DND-41 (cell line): Measurements from ENCODE around the gene AFF1.
A peak's percentile ranks its signal among the peaks of the same experiment; 100 is the strongest.

Experiments
- ATAC-seq: fragments of 200-7000 bp; cut with Tn5 transposase; 3 replicates; pipeline ENCODE4 v1.9.1; 2021; ENCODE audit warnings: low read depth; ENCODE audit not compliant: insufficient read depth
- DNase-seq: peaks from one replicate; pipeline ENCODE4 v3.0.0-alpha.2; 2020
- H2AFZ ChIP-seq: 2 replicates; pipeline ENCODE4 v1.6.0; 2012; ENCODE audit warnings: low read depth, low read length
- H3K27ac ChIP-seq: 2 replicates; pipeline ENCODE4 v1.5.1; 2012; ENCODE audit warnings: low read length, inconsistent platforms
- H3K27me3 ChIP-seq: fragments of 200-600 bp; sonication (generic); 2 replicates; pipeline ENCODE4 v1.6.0; 2012; ENCODE audit warnings: low read length, mild to moderate bottlenecking, inconsistent platforms; ENCODE audit not compliant: insufficient read depth, poor library complexity
- H3K36me3 ChIP-seq: 2 replicates; pipeline ENCODE4 v1.5.1; 2012; ENCODE audit warnings: low read length, inconsistent platforms; ENCODE audit not compliant: insufficient read depth
- H3K4me1 ChIP-seq: 2 replicates; pipeline ENCODE4 v1.5.1; 2012; ENCODE audit warnings: mild to moderate bottlenecking, low read length; ENCODE audit not compliant: insufficient read depth
- H3K4me2 ChIP-seq: 2 replicates; pipeline ENCODE4 v1.6.0; 2012; ENCODE audit warnings: mild to moderate bottlenecking, moderate library complexity, low read length, inconsistent platforms; ENCODE audit not compliant: insufficient read depth
- H3K4me3 ChIP-seq, 2 experiments: fragments of 200-600 bp in 1 of 2; shearing (Covaris generic) in 1 of 2; 2 replicates each; pipeline ENCODE4 v1.5.1; 2012 to 2016; ENCODE audit warnings: inconsistent platforms in 2 of 2, low read length in 2 of 2, mild to moderate bottlenecking in 2 of 2, low read depth in 1 of 2, moderate library complexity in 1 of 2
- H3K79me2 ChIP-seq: 2 replicates; pipeline ENCODE4 v1.6.0; 2012; ENCODE audit warnings: low read length, inconsistent platforms; ENCODE audit not compliant: insufficient read depth
- H3K9ac ChIP-seq: 2 replicates; pipeline ENCODE4 v1.6.0; 2012; ENCODE audit warnings: low read depth, mild to moderate bottlenecking, inconsistent platforms, low read length, moderate library complexity
- H3K9me3 ChIP-seq: 2 replicates; pipeline ENCODE4 v1.5.1; 2012; ENCODE audit warnings: low read length, moderate library complexity, mild to moderate bottlenecking, inconsistent platforms; ENCODE audit not compliant: insufficient read depth, severe bottlenecking
- H4K20me1 ChIP-seq: 2 replicates; pipeline ENCODE4 v1.6.0; 2012; ENCODE audit warnings: low read length; ENCODE audit not compliant: insufficient read depth
- CTCF ChIP-seq: IDR thresholded peaks from 2 replicates; pipeline ENCODE4 v1.5.1; 2012; ENCODE audit warnings: borderline replicate concordance, low read length, moderate library complexity, mild to moderate bottlenecking; ENCODE audit not compliant: poor library complexity, severe bottlenecking; ENCODE audit errors: extremely low read depth
- EZH2 ChIP-seq: IDR thresholded peaks from 3 replicates; pipeline ENCODE4 v1.6.1; 2012; ENCODE audit warnings: borderline replicate concordance, low read depth, mild to moderate bottlenecking, moderate library complexity, low read length, inconsistent platforms; ENCODE audit not compliant: severe bottlenecking

The AFF1 gene

GRCh38 chr4:87041141-87041540 lies 106.3 kb downstream of the AFF1 start:
- no peak overlapping the region for H2AFZ ChIP-seq
- no peak for DNase-seq
- no peak overlapping the region for H3K4me2 ChIP-seq
- H3K4me3 ChIP-seq, result no peak overlapping the region
- H3K79me2 ChIP-seq, result peaks cover 100% of the 10 kb centered on the region
- no peak for ATAC-seq
- H3K9ac ChIP-seq, result no peak overlapping the region
- H3K27ac ChIP-seq, result no peak overlapping the region
- no peaks in the 10 kb centered on the region for H3K27me3 ChIP-seq
- H3K36me3 ChIP-seq, result peaks cover 6% of the 10 kb centered on the region
- no peaks in the 10 kb centered on the region for H3K9me3 ChIP-seq
- TF ChIP-seq EZH2 (no peak), CTCF (no peak)
- H3K4me1 ChIP-seq, result peaks cover 7% of the 10 kb centered on the region; the same call in 1 of the 2 replicates
- H4K20me1 ChIP-seq, result peaks cover 76% of the 10 kb centered on the region

- peaks cover 67% of the 10 kb centered on the region for H4K20me1 ChIP-seq
- TF ChIP-seq CTCF (no peak), EZH2 (no peak)
These were observed 107.4 kb downstream of the AFF1 start for GRCh38 chr4:87042221-87042620.

GRCh38 chr4:87042986-87043820 lies 108.4 kb downstream of the AFF1 start:
- ATAC-seq (peak; percentile 58; the same call in 2 of the 3 replicates), DNase-seq (no peak)
- Histone ChIP-seq H3K9me3 (no peaks in the 10 kb centered on the region), H3K36me3 (peaks cover 24% of the 10 kb centered on the region), H4K20me1 (peaks cover 65% of the 10 kb centered on the region), H3K4me3 (no peak overlapping the region), H3K27ac (no peak overlapping the region), H2AFZ (no peak overlapping the region), H3K9ac (no peak overlapping the region), H3K79me2 (peaks cover 99% of the 10 kb centered on the region), H3K4me2 (no peak overlapping the region), H3K27me3 (no peaks in the 10 kb centered on the region), H3K4me1 (no peaks in the 10 kb centered on the region)
- no peak for TF ChIP-seq EZH2
- no peak for TF ChIP-seq CTCF

More at GRCh38 chr4:87042221-87042620, 107.4 kb downstream of the AFF1 start:
- Histone ChIP-seq H3K4me1 (peaks cover 5% of the 10 kb centered on the region; the same call in 1 of the 2 replicates), H3K9ac (no peak overlapping the region), H3K79me2 (peaks cover 100% of the 10 kb centered on the region), H3K27me3 (no peaks in the 10 kb centered on the region), H3K9me3 (no peaks in the 10 kb centered on the region), H3K4me3 (no peak overlapping the region), H3K27ac (no peak overlapping the region), H2AFZ (no peak overlapping the region), H3K4me2 (no peak overlapping the region), H3K36me3 (peaks cover 16% of the 10 kb centered on the region)
- DNase-seq, result no peak
- ATAC-seq, result peak; percentile 41; the same call in 1 of the 3 replicates
